ENCODE data around the gene SLC6A4.
A peak's percentile ranks its signal among the peaks of the same experiment; 100 is the strongest.

SLC6A4 gene

DNA sequence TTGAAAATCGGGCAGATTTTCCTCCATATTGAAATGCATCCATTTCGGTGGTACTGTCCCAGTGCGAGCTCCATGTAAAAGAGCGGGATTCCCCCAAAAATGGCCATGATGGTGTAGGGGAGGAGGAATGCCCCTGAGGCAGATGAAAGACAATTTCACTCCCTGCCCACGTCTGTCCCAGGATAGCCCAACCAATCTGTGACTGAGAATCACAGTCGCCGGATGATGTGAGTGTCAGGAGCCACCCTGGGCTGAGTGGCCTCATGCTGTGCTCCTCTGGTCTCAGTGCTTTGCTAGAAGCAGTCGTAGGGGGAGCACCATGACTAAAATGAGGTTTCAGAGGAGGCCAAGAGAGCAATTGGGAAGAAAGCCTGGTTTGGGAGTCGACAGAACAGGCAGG lies 16.7 kb downstream of the SLC6A4 start:
- in situ Hi-C loops (cut with HindIII; ENCODE audit: low pct_ligation_motif_present, low sequenced_read_pairs) = no loop called here
- Histone ChIP-seq H3K27ac (no peak overlapping the region), H3K27me3 (replicated peaks) (no peaks in the 10 kb centered on the region), H3K4me3 (ENCODE audit: low read depth, low read length) (no peak overlapping the region), H3K36me3 (replicated peaks) (no peaks in the 10 kb centered on the region)
- DNase-seq = no peak
- TF ChIP-seq CTCF (IDR thresholded peaks at IDR 0.05; ENCODE audit: low read depth, low read length, missing control alignments) = no peak

- DNase-seq = no peak
- Histone ChIP-seq H3K27ac (no peak overlapping the region), H3K27me3 (replicated peaks) (no peaks in the 10 kb centered on the region), H3K4me3 (ENCODE audit: low read depth, low read length) (no peak overlapping the region), H3K36me3 (replicated peaks) (no peaks in the 10 kb centered on the region)
- TF ChIP-seq CTCF (IDR thresholded peaks at IDR 0.05; ENCODE audit: low read depth, low read length, missing control alignments) = no peak
- in situ Hi-C loops (cut with HindIII; ENCODE audit: low pct_ligation_motif_present, low sequenced_read_pairs) = no loop called here
Measured at GRCh38 chr17:30217746-30218245, 17.7 kb downstream of the SLC6A4 start.

DNA sequence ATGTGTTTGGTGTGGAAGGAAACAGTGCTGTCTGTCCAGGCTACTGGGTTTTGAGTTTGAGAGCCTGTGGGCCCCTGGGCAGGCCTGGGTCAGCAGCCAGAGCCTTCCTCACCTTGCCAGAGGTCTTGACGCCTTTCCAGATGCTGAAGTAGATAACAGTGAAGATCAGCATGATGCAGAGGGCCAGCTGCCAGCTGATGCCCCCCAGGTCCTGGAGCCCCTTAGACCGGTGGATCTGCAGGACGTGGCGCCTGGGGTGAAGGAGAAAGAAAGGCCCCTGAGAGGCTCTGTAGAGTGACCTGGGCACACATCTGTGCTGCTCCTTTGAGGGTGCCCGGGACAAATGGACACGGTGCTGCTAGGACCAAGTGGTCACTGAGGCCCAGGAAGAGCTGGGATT lies 18.4 kb downstream of the SLC6A4 start:
- DNase-seq = no peak
- no peak overlapping the region for H3K4me3 ChIP-seq (ENCODE audit: low read depth, low read length)
- no peaks in the 10 kb centered on the region for H3K27me3 ChIP-seq (replicated peaks)
- in situ Hi-C loops (cut with HindIII; ENCODE audit: low pct_ligation_motif_present, low sequenced_read_pairs) = no loop called here
- H3K36me3 ChIP-seq (replicated peaks) = no peaks in the 10 kb centered on the region
- H3K27ac ChIP-seq = no peak overlapping the region
- TF ChIP-seq CTCF (IDR thresholded peaks at IDR 0.05; ENCODE audit: low read depth, low read length, missing control alignments) = no peak

GRCh38 chr17:30212750-30213149 lies 22.7 kb downstream of the SLC6A4 start:
- H3K27ac ChIP-seq = no peak overlapping the region
- DNase-seq = no peak
- no peaks in the 10 kb centered on the region for H3K36me3 ChIP-seq (replicated peaks)
- TF ChIP-seq CTCF (IDR thresholded peaks at IDR 0.05; ENCODE audit: low read depth, low read length, missing control alignments) = peak; percentile 11
- in situ Hi-C loops (cut with HindIII; ENCODE audit: low pct_ligation_motif_present, low sequenced_read_pairs) = no loop called here
- H3K4me3 ChIP-seq (ENCODE audit: low read depth, low read length) = no peak overlapping the region
- H3K27me3 ChIP-seq (replicated peaks) = no peaks in the 10 kb centered on the region

DNA sequence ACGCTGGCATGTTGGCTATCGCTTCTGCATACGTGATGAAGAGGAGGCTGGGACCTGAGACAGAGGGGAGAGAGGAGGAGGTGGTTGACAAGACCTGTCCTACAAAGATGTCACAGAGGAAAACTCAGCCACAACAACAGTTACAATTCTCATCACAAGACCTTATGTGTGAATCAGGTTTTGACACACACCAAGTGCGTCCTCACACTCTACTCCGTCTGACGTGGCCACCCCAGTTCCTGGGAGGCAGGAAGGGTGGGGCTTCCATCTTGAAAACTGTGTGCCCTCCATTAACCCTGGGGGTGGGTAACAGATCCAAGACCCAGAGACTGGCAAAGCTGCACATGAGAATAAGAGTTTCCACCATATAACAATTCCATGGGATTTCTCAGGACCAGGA lies 24.1 kb downstream of the SLC6A4 start:
- in situ Hi-C loops (cut with HindIII; ENCODE audit: low pct_ligation_motif_present, low sequenced_read_pairs) = no loop called here
- Histone ChIP-seq H3K4me3 (ENCODE audit: low read depth, low read length) (no peak overlapping the region), H3K27ac (no peak overlapping the region), H3K27me3 (replicated peaks) (no peaks in the 10 kb centered on the region), H3K36me3 (replicated peaks) (no peaks in the 10 kb centered on the region)
- no peak for TF ChIP-seq CTCF (IDR thresholded peaks at IDR 0.05; ENCODE audit: low read depth, low read length, missing control alignments)
- no peak for DNase-seq

- H3K36me3 ChIP-seq (replicated peaks) = no peaks in the 10 kb centered on the region
- no peak overlapping the region for H3K4me3 ChIP-seq (ENCODE audit: low read depth, low read length)
- in situ Hi-C loops (cut with HindIII; ENCODE audit: low pct_ligation_motif_present, low sequenced_read_pairs) = no loop called here
- TF ChIP-seq CTCF (IDR thresholded peaks at IDR 0.05; ENCODE audit: low read depth, low read length, missing control alignments) = no peak
- no peak overlapping the region for H3K27ac ChIP-seq
- H3K27me3 ChIP-seq (replicated peaks) = no peaks in the 10 kb centered on the region
- no peak for DNase-seq
Measured at GRCh38 chr17:30210901-30211300, 24.6 kb downstream of the SLC6A4 start.
